NCI-H2107 (cell line): ENCODE results near the gene PHF3.
A peak's percentile ranks its signal among the peaks of the same experiment; 100 is the strongest.
"Not testable (repeated sequence)": the region's sequence is repeated elsewhere in the genome, so short reads cannot be mapped to it uniquely, and the experiment has no call there.

Experiments
- DNase-seq: peaks from one replicate; lab custom pipeline; 2025; lab: John Stamatoyannopoulos, UW

Gene PHF3

DNA sequence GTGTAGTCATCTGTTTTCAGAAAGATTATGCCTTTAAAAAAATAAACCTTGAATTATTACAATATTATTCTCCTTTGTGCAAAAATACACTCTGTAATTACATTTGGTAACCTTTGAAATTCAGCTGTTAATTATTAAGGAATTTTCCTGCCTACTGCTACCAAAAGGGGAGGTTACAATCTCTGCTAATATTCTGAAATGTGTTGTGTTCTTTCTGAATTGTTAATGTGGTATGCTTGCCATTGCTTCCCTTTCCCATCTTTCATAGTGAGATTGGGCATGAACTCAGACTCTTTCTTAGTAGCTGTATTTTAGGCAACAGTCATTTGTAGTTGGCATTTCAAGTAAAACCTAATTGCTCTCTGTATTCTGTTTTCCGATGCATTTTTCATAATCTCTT is 73.0 kb downstream of the PHF3 start:
- DNase-seq: no peak

DNA sequence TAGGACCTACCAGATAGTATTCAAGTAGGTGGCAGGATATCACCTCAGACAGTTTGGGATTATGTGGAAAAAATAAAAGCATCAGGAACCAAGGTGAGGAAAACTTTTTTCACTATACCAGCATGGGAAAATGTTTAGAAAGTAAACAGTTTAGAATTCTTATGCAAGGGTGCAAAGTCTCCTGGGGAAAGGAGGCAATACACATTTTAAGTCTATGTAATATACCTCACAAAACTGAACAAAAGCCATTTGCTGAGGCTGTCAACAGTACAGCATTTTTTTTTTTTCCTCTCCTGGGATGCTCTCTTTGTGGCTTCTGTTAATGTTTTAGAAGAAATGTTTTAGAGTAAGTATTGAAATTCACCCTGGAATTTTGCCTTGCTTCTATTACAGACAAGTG is 73.5 kb downstream of the PHF3 start:
- no peak for DNase-seq

DNA sequence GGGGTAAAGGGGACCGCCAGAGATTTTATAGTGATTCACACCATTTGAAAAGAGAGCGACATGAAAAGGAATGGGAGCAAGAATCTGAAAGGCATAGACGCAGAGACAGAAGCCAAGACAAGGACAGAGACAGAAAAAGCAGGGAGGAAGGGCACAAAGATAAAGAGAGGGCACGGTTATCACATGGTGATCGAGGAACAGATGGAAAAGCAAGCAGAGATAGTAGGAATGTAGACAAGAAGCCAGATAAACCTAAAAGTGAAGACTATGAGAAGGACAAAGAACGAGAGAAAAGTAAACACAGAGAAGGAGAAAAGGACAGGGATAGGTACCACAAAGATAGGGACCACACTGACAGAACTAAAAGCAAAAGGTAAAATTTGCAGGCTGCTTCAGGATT is 77.7 kb downstream of the PHF3 start:
- DNase-seq: no peak

DNA sequence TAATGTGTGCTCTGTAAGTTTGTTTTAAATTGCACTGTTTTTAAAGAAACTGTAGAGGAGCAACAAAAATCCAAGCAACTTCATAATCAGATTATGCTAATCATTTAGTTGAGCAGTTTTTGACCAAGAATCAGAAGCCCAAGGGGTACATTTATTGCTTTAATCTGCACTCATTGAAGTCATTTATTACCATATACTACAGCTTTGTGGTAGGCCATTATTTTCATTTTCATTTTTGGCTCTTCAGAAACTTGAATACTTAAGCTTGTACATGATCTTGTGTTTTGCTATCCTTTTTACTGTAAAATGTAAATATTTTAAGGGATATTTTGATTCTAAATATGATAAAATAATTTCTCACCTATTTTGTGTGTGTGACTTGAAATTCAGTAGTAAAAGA is 78.5 kb downstream of the PHF3 start:
- DNase-seq: no peak

DNA sequence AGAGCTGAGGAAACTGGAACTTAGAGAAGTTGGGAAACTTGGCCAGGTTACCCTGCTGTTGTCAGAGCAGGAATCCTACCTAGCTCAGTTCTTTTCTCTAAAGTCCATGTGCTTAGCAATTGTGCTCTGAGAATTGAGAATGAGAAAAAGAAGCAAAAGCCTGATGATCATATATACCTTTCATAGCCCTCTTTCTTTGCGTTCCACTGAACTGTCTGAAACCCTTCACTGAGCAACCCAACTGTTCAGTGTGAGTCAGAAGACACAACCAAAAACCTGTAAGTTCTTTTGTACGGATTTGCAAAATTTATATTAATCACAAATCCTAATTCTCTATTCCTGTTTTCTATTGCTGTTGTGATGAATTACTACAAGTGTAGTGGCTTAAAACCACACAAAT is 80.6 kb downstream of the PHF3 start:
- DNase-seq: no peak

DNA sequence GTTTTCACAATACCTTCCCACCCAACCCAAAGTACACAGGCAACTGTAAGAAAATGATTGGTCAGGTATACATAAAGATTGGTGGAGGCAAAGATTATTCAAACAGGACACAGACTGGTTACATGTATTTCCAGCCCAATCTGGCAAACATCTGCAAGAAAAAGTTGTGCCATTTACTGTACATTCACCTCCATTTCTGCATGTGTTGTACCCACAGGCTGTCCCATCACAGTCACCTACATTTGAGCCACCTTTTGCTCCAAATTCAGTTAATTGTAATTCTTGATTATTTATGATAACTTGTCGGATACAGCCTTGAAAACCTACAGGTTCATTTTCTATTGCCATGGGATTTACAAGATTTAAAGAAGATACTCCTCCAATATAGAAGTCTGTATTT is 85.6 kb downstream of the PHF3 start:
- DNase-seq: no peak

DNA sequence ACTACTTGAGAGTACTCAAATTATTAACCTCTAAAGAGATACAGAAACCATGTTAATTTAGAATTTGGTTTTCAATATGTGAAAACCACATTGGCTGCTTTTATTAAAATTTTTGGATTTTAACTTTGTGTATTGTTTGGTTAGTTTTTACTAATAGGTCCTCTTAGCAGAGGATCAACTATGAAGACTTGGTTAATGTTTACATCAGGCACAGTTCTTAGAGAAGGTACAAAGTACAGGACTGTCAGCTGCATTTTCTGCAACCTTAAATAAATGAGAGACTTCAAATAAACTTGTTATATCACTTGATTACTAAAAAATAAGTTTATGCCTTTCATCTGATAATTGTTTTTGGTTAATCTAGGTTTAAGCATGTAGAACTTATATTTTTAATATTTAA is 89.1 kb downstream of the PHF3 start:
- DNase-seq: no peak

DNA sequence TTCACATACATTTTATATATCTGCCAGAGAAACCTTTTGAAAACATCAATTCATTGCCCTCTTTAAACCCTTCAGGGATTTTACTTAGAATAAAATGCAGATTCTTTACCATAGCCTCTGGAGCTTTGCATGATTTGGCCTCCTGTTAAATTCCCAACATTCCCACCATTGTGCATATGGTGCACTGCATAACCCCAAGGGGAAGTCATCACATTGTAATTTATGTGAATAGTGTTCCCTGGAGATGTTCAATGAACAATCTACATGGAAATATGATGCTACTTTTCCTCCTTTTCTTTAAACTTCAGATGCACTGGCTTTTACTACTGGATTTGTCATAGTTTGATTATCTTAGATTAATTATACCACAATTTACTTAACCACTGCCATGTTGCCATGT is 94.7 kb downstream of the PHF3 start:
- DNase-seq: no peak

DNA sequence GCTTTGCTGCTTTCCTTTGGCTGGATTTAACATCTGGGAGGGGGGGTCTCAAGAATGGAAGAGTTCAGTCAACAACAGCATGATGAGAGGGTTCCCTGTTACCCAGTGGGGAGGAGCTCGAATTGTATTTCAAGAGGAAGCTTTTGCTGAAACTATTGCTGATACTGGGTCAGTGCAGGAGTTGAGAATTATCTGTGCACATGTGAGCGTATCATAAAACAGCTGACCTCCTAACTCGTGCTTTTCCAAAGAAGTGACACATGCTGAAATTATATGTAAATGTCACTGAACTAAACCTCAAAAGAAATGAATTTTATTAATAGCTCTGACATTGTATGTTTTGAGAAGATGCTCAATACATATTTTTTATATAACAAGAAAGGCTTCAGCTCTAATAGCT is 96.3 kb downstream of the PHF3 start:
- no peak for DNase-seq

DNA sequence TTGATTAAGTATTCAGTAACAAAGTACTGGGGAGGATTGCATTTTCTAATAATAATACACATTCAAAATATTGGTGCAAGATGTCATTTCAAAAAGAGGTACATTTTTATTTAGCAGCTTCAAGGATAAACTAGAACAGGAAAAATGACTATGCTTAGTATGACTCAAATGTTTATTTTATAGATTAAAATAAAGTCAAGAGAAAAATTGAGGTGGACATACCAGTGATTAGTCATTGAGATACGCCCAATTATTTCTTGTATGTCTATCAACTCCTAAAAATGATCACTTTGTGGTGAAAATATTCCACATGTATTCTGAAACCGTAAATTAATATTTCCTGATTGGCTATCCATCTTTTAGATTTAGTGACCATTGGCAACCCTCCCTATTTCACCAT is 96.7 kb downstream of the PHF3 start:
- no peak for DNase-seq

DNA sequence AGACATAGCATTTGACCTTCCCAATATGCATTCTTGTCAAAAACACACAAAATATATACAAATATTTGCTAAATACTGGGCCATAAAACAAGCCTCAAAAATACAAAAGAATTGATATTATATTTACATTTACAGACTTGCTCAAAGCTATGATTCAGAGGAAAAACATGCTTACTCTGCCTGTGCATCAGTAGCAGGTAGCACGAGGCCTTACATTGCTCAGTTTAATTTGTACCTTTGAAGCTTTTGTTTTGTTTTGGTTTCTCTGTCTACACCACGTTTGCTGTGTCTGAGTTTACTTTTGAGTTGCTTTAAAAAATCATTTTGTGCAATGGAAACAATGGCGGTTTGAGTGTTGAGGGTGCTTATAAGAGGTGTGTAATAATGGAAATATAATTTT is 99.3 kb downstream of the PHF3 start:
- DNase-seq: no peak

DNA sequence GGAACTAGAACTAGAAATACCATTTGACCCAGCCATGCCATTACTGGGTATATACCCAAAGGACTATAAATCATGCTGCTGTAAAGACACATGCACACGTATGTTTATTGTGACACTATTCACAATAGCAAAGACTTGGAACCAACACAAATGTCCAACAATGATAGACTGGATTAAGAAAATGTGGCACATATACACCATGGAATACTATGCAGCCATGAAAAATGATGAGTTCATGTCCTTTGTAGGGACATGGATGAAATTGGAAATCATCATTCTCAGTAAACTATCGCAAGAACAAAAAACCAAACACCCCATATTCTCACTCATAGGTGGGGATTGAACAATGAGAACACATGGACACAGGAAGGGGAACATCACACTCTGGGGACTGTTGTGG is 102.6 kb downstream of the PHF3 start:
- DNase-seq: not testable (repeated sequence)

DNA sequence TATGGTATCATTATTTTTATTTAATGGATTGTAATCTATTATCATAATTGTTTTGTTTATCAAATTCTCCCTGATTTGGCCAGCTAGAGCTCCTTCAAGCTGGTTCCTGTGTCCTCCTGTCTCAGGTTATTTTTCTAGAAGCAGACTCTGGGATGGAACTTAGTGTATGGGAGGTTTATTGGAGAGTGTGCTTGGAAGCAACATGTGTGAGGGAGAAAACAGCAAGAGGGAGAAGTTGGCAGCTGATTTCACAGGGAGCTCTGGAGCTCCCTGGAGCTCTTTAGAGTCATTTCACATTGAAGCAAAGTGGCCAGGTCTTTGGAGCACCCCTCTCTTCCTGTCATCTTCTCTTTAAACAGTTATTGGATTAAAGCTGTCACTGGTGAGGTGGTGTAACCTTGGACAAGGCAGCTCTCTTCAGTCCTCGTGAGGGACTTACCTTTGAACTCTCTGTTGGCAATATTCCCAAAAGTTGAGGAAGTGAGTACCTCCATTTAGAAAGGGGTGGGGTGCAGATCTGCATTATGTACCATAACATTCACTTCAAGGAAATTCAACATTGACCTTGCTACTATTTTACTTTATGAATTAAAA is 103.6 kb downstream of the PHF3 start:
- no peak for DNase-seq

DNA sequence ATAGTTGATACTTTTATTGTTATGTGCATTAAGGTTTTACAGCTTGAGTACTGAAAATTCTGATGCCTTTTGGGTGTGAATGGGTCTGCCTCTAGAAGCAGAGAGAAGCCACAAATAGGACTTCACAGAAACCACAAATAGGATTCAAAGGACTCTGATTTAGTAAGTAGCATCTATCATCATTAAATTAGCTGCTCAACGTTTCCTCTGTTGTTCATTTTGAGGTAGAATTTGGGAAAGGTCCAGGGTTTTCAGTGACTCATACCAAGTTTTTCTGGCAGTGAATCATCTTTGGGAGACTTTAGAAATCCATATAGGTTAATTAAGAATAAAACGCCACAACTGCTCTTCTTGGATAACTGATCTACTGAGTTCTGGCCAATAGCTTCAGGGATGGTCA is 105.1 kb downstream of the PHF3 start:
- DNase-seq: no peak

DNA sequence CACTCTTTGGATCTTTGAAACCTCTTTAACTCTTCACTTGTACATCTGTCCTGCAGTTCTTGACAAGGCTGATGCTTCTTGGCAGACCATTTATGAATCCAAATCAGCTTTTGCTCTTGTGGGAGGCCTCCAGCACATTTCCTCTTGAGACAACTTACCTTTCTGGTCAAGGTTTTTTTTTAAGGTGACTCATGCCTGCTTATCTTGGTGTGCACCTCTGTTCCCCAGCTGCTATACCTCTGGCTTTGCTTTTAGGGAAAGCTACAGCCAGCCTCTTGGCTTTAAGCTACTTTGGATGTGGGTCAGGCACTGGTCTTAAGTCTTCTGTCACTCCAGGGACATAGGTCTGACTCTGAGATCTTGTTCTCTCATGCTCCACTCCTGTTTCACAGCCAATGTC is 106.5 kb downstream of the PHF3 start:
- no peak for DNase-seq

DNA sequence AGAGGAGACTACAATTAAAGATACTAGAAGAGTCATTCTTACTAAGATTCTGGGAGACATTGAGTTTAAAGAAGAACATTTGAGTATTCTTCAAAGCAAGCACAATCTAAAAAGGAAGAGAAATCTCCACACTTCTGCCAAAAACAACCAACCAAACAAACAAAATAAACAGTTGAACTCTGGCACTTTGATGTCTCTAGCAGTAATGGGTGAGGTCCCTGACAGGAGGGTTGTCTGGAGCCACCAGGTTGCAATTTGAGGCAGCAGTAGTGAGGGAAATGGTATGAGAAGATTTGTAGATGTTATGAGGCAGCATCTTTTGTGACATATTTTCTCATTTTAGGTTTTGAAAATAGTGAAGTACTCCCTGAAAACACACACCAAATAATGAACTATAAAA is 108.1 kb downstream of the PHF3 start:
- no peak for DNase-seq

DNA sequence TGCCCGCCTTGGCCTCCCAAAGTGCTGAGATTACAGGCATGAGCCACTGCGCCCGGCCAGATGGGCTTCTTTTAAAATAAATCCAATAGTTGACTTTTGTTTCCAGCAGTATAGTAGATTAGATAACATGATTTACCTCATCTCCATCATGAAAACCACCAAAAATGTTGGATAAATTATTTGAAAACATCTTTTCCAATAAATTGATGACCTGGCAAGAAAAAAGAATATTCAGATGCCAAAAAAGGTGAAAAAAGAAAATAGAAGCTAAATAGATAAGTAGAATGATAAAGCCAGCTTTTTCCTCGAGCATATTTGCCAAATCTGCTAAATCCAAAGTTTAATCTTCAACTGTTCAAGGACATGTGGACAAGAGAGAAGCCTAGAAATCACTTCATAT is 109.2 kb downstream of the PHF3 start:
- no peak for DNase-seq

DNA sequence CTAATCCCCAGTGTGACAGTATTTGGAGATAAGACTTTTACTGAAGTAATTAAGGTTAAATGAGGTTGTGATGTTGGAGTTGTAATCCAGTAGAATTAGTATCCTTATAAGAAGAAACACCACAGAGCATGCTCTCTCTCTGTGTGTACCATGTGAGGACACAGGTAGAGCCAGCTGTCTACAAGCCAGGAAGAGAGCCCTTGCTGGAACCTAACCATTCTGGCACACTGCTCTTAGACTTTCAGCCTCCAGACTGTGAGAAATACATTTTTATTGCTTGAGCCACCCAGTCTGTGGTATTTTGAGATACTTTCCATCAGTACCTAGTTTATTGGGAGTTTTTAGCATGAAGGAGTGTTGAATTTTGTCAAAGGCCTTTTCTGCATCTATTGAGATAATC is 110.2 kb downstream of the PHF3 start:
- DNase-seq: no peak

DNA sequence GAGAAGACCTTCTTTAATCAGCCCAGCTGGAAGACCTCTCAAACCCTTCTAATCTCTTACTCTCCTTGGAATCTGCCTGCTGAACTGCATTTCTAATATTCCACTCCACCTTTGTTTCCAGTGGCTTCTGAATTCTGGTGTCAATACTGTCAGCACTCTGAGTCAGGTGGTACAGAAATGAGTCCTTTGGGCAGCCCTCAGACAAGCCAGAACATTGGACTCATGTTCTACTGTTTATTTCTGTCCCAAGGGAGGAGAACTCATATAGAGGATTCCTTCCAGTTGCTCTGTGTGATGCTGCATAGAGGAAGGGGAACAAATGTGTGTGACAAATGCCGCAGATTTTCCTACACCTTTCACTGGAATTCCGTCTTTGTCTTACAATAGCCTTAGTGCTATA is 114.8 kb downstream of the PHF3 start:
- no peak for DNase-seq

DNA sequence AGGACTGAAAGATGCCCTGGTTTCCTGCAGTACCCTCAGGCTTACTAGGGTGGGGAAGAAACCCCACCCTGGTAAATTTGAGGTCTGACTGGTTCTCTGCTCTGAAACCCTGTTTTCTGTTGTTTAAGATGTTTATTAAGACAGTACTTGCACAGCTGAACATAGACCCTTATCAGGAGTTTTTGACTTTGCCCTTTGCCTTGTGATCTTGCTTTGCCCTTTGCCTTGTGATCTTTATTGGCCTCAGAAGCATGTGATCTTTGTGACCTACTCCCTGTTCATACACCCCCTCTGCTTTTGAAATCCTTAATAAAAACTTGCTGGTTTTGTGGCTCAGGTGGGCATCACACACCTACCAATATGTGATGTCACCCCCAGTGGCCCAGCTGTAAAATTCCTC is 121.7 kb downstream of the PHF3 start:
- not testable (repeated sequence) for DNase-seq

DNA sequence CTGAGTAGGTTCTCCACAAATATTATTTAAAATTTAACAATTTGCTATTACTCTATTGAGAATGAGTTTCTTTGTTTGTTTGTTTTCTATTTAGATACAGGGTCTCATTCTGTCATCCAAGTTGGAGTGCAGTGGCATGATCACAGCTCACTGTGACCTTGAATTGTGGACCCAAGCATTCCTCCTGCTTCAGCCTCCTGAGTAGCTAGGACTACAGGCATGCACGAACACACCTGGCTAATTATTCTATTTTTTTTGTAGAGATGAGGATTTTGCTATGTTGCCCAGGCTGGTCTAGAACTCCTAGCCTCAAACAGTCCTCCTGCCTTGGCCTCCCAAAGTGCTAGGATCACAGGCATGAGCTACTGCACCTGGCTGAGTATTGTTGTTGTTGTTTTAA is 122.2 kb downstream of the PHF3 start:
- DNase-seq: no peak

DNA sequence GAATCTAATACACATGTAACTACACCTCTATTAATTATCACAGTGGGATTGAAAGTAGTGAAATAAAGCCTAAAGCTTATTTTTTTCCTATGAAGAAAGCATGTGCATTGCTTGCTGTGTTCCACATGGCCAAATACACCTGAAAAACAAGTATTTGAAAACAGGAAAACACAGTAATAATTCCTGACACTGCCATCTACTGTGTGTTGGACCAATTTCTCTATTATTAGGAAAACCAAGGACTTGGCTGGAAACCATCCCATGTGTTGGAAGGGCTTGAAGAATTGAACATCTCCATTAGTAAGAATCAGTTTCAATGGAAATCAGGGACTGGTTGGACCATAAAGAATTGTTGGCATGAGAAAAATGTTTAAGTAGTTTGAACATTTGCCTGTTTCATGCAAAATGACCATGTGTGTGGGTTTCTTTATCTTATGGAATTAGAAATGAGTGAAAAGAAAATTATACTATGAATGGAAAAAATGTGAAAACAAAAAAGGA is 124.1 kb downstream of the PHF3 start:
- DNase-seq: no peak

DNA sequence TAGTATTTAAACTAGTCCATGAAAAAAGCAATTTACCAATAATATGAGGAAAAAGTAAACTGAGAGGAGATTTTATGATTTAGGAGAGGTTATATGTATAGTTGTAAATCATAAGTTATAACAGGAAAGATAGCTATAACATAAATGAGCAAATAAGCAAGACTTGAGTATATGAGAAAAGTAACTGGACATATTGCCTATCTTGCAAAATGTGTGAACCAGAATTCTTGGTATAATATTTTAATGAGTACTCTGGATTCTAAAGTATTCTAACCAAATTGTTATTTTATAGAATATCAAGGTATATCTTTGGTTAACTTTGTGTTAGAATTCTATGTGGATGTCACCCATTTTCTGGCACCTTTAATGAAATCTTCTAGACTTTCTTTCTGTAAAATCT is 124.6 kb downstream of the PHF3 start:
- no peak for DNase-seq

DNA sequence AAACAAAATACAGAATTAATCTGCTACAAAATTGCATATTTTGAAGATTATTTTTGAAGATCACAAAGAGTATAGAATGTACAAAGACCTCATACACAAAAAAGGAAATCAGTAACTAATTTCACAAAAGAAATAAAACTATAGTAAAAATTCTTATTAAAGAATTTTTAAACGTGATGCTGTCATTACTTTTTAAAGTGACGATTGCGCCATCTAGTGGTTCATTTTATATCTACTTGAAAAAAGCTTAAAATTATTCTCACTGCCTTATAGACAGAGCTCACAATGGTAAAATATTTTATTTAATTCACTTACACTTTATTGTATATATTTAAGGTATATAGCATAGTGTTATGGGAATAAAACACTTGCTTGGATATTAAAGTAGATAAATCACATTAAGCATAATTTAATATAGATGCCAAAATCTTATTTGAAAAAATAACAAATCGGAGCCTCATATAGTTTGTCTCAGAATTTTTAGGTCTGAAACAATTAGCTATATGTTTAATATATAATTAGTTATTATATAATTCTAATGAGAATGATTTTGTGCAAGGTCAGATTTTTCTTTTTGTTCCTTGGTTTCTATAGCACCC is 128.8 kb downstream of the PHF3 start:
- DNase-seq: peak; percentile 32
